NCI-H2227 (cell line): Measurements from ENCODE around the gene ARHGAP32.
"Not testable (repeated sequence)": the region's sequence is repeated elsewhere in the genome, so short reads cannot be mapped to it uniquely, and the experiment has no call there.

Experiments used
- DNase-seq: peaks from one replicate; lab custom pipeline; 2025; ENCODE audit not compliant: unreplicated experiment; lab: John Stamatoyannopoulos, UW

Gene ARHGAP32

DNA sequence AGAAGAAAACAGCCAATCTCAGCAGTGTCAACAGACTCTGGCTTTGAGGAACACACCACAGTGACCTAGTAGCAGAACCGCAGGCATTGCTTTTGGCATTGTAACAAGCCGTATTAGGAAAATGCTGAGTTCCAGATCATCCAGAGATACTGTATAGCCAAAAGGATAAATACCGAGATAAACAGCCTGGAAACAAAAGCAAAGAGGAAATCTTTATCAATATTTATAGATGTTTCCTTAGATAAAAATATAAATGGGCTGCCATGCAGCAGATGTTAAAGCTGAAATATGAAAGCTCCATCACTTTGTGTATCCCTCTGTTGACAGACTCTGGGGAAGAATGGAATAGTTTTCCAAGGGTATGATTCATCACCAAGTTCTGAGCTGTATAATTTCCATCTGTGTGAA, 150.5 kb downstream of the ARHGAP32 start:
- no peak for DNase-seq

DNA sequence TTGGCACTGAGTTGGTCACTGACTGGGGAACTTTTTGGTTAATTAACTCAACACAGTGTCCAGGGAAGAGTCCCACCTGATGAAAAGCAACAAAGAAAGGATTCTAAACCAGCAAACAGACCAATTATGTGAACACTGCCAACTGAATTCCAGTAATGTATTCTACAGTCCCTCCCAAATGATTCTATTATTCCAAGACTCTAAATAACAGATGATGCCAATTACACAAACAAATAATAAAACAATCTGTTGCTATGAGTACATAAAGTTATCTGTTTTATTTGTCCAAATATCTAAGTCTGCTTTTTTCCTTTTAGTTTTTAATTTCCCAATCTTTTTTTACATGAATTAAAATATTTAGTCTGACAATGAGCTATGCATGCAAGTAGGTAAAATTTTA, 151.2 kb downstream of the ARHGAP32 start:
- no peak for DNase-seq

- no peak for DNase-seq
Measured at GRCh38 chr11:129035244-129035643, 156.9 kb downstream of the ARHGAP32 start.

GRCh38 chr11:129034001-129034400, 158.1 kb downstream of the ARHGAP32 start:
- DNase-seq = no peak

GRCh38 chr11:129023968-129024676, 168.0 kb downstream of the ARHGAP32 start:
- no peak for DNase-seq

GRCh38 chr11:129021295-129021694, 170.8 kb downstream of the ARHGAP32 start:
- DNase-seq = no peak

DNA sequence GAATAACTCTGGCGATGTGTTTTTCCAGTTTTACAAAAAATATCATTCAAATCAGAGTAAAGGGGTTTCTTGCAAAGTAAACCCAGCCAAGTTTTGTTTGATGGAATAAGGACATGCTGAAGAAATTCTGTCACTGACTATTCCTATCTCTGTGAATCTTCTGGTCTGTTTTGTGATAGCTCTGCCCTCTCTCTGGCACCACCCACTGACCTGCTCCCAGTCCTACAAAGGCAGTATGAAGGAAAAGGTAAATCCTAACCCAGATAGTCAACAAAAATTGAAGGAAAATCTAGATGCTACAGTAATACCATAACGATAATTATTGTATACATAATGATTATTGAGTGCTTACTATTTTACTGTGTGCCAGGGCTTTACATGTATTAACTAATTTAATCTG, 173.1 kb downstream of the ARHGAP32 start:
- DNase-seq = no peak

- no peak for DNase-seq
Measured at GRCh38 chr11:129018126-129018525, 174.0 kb downstream of the ARHGAP32 start.

DNA sequence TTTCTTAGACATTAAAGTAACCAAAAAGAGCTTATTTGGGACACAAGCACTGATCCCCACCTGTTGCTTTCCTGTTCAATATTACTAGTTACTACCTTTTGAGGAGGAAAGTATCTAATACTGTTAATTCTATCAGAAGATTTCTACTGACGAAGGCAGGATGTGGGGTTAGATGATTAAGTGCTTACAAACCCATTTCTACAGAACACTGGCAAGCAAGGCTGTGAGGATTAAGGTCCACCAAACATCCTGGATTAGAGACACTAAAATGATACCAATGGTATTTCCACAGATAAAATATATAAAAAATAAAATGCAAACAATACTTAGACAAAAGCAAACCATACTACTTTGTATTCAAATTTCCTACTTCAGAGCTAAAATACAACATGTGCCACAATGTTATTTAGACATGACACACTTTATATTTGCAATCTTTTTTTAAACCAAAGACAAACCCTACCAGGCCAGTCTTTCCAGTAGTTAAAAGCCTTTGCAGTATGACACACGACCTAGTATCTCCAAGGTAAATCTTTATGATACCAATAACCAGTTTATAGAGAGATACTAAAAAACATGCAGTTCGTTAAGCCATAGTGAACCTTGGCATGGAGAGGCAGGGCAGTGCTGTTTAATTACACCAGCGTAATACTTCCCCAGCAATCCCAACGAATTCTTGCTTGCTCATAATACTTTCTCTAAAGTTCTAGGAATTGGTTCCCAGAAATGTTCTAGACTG, 178.2 kb downstream of the ARHGAP32 start:
- no peak for DNase-seq

GRCh38 chr11:129012880-129013279, 179.2 kb downstream of the ARHGAP32 start:
- DNase-seq = no peak

GRCh38 chr11:129006161-129006560, 186.0 kb downstream of the ARHGAP32 start:
- DNase-seq = no peak

DNA sequence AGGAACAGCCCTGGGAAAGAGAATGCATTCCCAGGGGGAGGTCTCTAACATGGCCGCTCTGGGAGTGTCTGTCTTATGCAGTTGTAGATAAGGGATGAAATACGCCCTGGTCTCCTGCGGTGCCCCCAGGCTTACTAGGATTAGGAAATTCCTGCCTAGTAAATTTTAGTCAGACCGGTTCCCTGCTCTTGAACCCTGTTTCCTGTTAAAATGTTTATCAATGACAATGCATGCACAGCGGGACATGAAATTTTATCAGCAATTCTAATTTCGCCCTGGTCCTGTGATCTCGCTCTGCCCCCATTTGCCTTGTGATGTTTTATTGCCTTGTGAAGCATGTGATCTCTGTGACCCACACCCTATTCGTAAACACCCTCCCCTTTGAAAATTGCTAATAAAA, 193.0 kb downstream of the ARHGAP32 start:
- not testable (repeated sequence) for DNase-seq

DNA sequence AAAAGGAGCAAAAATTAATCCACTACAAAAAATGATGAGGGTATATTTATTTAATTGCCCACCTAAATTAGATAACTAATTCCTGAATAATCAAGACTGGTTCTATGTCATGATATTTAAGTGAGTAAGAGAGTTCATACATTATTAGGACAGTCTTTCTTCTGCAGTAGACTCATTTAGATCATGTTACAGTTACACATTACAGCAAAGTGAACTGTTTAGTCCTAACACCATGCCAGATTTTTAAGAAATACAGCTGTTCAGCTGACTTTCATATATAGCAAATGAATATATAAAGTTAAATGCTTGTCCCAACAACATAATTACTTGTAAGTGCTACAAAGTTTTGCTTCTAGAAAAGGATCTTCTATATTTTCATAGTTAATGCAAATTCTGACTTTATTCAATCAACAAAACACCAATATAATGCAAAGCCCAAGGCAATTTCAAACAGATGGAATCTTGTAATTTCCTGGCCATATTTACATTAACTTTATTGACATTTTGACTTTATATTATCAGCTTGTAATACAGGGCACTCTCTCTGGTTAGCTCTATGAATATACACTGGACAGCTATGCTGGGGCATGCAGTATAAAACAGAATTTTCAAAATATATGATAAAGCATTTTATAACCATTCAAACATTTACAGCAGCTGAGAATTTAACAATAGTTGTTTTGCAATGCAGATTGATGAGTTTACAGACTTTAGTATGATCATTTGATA, 203.7 kb downstream of the ARHGAP32 start:
- DNase-seq = no peak

GRCh38 chr11:128985880-128986279, 206.2 kb downstream of the ARHGAP32 start:
- no peak for DNase-seq

GRCh38 chr11:128983023-128983422, 209.1 kb downstream of the ARHGAP32 start:
- DNase-seq = peak; percentile 12

DNA sequence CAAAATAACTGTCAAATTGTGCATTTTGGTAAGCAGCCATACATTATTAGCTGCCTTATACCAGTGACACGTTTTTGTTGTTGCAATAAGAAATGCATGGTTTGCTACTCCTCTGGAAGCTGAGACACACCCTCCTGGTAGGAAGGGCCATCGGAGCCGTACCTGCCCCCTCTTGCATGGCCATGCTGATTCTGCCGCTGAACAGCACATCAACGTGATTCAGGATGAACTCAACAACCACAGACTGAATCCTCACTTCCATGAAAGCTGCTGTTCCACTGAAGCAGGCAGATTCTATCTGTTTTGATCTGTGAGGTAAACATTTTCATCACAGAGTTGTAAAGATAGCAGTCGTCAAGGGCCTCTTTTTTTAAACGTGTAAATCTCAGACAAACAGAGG, 210.9 kb downstream of the ARHGAP32 start:
- DNase-seq = no peak

DNA sequence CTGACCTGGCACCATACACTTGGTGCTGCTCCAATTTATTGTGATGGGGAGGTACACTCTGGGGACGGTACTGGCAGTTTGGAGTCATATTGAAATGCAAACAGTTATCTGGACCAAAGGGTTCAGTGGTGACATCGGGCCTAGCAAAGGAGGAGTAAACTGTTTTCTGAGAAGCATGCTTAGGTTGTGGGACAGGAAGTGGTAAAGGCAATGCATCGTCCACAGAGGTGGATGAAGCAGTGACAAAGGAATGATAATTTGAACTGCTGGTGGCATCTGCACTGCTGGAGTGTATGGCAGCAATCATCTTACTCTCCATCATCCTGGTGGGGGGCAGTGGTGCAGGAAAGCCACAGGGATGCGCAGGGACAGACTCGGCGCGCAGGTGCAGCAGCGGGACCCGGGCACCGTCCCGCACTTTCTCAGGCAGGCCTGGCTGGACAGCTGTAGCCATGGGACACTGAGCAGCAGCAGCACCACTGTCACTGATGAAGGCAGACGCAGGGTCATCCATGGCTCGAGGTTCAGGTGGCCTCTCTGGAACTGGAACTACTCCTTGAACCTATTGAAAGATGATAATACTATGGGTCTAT, 221.4 kb downstream of the ARHGAP32 start:
- no peak for DNase-seq

DNA sequence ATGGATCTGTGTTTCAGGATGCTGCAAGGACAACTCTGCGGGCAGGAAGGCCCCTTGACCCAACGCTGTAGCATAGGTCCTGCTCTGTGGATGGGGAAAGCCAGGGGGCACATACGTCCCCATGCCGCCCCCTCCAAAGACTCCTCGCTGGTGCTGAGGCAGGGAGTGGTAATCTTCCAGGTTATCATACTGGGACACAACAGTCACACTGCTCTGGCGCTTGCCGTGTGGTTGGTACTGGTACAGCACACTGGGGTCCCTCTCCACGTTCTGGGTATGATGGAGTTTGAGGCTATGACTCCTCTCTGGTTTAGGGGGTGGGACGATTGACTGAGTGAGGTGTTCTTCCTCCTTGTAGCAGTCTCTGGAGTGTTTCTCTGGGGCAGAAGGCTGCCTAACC, 223.2 kb downstream of the ARHGAP32 start:
- DNase-seq = no peak

- DNase-seq = no peak
Measured at GRCh38 chr11:128967578-128967977, 224.5 kb downstream of the ARHGAP32 start.

DNA sequence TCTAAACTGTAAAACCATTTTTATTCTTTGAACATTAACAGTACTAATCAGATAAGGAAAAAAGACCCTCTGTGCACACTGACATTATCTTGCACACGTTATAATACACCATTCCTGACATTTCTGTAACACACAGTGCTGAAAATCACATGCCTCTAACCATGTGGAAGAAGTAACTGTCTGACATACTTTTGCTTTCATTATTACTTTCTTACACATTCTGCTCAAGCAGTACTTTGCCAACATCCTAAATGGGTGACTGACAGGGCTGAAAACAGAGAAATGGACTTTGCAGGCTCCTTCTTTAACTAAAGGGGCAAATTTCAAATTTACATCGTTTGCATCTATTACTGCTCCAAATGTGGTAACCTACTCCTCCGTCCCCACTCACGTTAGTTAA, 226.6 kb downstream of the ARHGAP32 start:
- no peak for DNase-seq

- no peak for DNase-seq
Measured at GRCh38 chr11:128964463-128964930, 227.6 kb downstream of the ARHGAP32 start.
